CD4-positive, alpha-beta T cell treated with Interleukin-12 subunit alpha and Interleukin-12 subunit beta, for 1 hour (primary cell): ENCODE results near the gene LPO.

ENCODE experiments used
- DNase-seq: peaks from one replicate; pipeline ENCODE4 v3.0.0-alpha.2; 2020

Gene LPO

GRCh38 chr17:58229881-58230280 is 8.5 kb upstream of the LPO start:
- no peak for DNase-seq

DNA sequence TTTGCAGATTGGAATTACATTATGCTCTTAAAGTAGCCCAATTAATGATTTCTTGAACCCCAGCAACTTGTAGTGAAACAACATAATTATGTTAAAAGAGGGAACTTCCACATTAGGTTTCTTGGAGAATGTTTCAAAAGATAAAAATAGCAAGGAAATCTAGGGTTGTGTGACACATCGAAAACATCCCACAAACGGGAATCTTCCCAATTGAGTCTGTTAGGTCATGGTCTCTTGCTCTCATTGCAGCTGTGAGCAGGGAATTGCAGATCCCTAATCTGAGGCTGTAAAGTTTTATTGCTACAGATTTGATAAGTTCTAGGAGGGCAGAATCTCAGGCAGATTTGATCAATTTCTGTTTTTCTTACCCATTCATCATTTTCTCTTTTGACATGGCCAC is 6.7 kb upstream of the LPO start:
- DNase-seq: no peak

- peak; percentile 24 for DNase-seq
Observed at GRCh38 chr17:58232707-58233156, 5.7 kb upstream of the LPO start.

GRCh38 chr17:58233543-58233942 is 4.8 kb upstream of the LPO start:
- DNase-seq: no peak

GRCh38 chr17:58234512-58234911 is 3.9 kb upstream of the LPO start:
- no peak for DNase-seq

GRCh38 chr17:58235821-58236220 is 2.6 kb upstream of the LPO start:
- DNase-seq: no peak

- no peak for DNase-seq
Observed at GRCh38 chr17:58236394-58236793, 2.0 kb upstream of the LPO start.

GRCh38 chr17:58239987-58240386 is 1.6 kb downstream of the LPO start:
- DNase-seq: no peak

GRCh38 chr17:58242171-58242784 is 3.9 kb downstream of the LPO start:
- no peak for DNase-seq

DNA sequence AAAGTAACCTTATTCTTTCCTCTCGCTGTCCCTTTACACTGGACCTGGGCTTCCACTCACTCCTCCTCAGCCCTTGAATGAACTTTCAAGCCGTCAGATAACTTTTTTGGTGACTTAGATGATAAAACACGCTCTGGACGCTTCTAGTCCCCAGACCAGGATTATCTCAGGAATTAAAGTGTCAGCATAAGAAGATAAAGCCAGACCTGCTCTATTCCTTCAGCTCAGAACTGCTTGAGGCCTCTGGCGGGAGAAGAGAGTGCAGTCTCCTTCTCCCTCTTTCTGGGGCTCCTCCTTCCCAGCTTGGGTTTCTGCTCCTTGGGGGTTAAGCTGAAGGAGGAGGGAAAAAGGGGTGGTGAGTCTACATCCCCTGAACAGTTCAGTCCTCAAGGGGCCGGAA is 6.6 kb downstream of the LPO start:
- no peak for DNase-seq

- no peak for DNase-seq
Observed at GRCh38 chr17:58245428-58246103, 7.2 kb downstream of the LPO start.

DNA sequence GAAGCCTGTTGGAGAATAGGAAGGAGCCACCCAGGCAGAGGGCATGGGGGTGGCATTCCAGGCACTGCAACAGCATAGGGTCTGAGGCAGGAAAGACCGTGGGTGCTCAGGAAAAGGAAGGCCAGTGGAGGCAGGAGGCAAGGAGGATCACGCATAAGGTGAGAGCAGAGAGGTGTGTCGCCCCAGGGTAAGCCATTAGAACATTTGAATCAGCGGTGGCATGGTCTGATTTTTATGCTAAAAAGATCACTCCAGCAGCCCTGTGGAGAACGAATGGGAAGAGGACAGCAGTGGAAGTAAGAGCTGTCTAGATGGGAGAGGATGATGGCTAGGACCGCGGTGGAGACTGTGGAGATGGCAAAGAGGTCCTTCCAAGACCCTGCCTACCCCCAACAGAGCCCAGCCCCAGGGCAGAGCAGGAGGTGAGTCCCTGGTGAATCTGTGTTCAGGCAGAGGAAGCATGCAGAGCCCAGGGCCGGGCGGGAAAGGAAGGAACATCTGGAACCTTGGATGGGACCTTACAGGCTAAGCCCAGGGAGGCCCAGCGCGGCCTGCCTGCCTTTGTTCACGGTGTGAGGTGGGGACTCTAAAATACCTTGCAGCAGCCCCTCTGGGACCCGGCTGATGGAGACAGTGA is 7.8 kb downstream of the LPO start:
- no peak for DNase-seq

DNA sequence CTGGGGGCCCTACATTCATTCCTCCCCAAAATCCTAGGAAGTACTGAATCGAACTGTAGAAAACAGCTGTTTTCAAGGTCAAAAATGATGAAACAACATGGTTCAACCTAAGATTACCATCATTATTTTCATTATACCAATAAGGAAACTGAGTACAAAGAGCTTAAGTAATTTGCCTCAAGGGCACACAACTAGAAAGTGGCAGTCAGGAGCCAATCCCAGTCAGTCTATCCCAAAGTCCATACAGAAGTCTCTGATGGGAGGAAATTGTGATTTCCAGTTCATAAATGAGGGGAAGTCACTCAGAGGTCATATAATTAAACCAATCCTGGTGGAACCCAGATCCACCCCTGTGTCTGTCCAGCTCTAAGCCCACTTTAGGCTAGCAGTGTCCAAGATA is 8.4 kb downstream of the LPO start:
- DNase-seq: no peak

- no peak for DNase-seq
Observed at GRCh38 chr17:58247511-58248363, 9.4 kb downstream of the LPO start.

DNA sequence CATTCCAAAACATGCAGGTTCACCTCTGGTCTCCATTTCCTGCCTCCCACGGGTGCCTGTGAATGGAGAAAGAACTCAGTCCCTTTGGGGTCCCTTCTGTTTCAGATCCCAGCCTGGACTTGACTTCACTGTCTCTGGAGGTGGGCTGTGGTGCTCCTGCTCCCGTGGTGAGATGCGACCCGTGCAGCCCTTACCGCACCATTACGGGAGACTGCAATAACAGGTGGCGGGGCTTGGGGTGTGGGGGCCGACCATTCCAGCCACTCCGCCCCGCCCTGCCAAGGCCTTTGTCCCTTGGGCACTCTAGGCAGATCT is 10.5 kb downstream of the LPO start:
- DNase-seq: no peak

DNA sequence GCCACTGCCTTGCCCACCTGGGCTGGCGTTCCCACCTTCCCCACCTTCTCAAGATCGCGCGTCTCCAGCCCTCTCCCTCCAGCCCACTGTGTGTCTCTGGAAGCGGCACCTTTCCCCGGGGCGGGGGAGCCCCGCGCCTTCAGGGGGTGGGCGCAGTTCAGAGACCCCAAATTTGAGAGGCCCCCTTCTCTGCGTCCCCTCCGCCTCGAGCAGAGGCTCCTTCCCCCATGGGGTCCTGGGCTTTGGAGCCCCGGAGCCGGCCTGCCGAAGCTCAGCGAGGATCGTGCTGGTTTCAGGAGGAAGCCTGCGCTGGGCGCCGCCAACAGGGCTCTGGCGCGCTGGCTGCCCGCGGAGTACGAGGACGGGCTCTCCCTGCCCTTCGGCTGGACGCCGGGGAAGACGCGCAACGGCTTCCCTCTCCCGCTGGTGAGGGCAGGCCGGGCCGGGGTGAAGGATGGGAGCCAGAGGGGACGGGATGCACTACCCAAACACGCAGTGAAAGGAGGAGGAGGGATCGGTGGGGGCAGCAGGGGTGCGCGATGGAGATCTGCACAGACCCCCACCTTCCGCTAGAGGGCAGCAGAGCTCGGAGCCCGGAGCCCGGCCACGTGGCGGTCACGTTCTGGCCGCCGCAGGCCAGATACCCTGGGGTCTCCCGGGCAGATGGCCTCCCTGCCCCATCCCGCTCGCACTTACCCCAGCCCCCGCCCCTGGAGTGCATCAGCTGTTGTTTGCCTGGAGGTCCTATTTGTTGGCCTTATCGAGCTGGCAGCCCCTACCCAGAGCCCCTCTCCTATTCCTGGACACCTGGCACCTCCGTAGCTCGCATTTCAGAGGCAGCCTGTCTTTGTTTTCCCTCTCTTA is 11.1 kb downstream of the LPO start:
- peak; percentile 77 for DNase-seq

DNA sequence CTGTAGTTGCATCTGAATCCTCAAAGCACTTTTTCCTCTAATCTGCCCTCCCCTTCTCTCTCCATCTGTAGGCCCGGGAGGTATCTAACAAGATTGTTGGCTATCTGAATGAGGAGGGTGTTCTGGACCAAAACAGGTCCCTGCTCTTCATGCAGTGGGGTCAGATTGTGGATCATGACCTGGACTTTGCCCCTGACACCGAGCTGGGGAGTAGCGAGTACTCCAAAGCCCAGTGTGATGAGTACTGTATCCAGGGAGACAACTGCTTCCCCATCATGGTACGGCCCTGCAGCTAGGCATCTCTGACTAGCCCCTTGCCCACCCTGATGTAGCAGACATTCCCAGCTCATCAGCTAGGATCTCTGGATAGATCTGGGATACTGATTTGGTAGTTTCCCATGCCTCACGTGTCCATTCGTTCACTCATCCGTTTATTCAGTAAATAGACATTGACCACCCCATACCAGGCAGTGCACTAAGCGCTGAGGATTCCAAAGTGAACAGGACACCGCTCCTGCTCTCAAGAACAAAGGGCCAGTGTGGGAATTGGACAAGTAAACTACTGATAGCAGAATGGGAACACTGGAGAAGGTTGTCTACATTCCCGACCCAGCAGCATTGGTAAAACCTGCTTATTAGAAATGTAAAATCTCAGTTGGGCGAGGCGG is 12.1 kb downstream of the LPO start:
- no peak for DNase-seq

DNA sequence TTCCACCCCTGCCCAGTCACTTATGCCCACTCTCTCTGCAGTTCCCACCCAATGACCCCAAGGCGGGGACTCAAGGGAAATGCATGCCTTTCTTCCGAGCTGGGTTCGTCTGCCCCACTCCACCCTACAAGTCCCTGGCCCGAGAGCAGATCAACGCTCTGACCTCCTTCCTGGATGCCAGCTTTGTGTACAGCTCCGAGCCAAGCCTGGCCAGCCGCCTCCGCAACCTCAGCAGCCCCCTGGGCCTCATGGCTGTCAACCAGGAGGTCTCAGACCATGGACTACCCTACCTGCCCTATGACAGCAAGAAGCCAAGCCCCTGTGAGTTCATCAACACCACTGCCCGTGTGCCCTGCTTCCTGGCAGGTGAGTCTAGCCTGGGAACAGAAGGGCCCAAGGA is 13.8 kb downstream of the LPO start:
- DNase-seq: no peak

DNA sequence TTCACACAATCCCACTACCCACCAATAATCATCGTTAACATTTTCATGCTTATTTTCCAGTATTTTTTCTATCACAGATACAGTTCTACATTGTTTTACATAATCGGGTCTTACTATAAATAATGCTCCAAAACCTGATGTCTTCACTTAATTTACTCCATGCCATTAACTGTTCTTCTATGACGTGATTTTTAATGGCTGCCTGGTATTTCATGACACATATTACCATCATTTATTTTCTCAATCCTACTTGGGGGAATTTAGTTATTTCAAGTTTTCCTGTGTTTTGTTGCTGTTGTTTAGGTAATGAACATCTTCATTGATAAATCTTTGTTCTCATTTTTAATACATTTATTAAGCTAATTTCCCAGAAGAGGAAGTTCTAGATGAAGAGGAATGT is 14.7 kb downstream of the LPO start:
- DNase-seq: no peak

- DNase-seq: no peak
Observed at GRCh38 chr17:58254803-58255202, 16.4 kb downstream of the LPO start.

DNA sequence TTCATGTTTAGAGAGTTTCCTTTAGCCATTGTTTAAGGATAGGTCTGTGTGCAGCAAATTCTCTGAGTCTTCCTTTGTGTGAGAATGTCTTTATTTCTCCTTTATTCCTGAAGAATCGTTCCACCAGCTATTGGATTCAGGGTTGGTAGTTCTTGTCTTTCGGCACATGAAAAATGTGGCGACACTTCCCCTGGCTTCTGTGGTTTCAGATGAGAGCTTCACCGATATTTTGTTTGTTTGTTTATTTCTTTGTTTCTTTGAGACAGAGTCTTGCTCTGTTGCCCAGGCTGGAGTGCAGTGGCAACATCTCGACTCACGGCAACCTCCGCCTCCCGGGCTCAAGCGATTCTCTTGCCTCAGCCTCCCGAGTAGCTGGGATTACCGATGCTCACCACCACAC is 23.8 kb downstream of the LPO start:
- DNase-seq: no peak

DNA sequence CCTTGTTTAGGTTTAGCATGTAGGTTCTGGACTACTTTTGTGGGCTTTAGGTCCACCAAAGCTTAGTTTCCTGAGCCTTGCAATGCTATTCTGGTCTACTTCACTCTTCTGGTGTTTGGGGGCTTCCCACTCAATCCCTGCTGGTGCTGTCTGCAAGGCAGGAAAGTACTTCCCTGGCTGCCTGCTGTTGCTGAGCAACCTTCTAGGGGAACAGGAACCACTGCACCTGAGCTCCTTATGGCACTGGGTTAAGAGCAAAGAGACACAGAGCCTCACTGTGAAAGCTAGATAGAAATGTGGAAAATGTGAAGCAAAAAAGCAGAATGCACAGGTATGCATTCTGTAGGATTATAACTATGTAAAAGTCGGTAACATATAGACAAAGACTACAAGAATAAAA is 25.4 kb downstream of the LPO start:
- no peak for DNase-seq
